A549 (cell line): ENCODE results near the gene RALGPS2. TPM values are rescaled to one million over a fixed set of nuclear protein-coding genes. Genes with fewer than 3 reads are reported as not detected.

ENCODE experiments used
- ATAC-seq, 2 experiments: fragments of 200-7000 bp in 1 of 2; fragments of >200 bp in 1 of 2; cut with Nextera tagmentation in 1 of 2; cut with Tn5 transposase in 1 of 2; 3 replicates each; pipeline versions ENCODE4 v1.8.0 to v1.9.1; 2018 to 2020; ENCODE audit warnings: mild to moderate bottlenecking in 1 of 2, moderate library complexity in 1 of 2
- CTCF ChIA-PET: fragments of 300-600 bp; sonication (Branson Sonifier 250); formaldehyde crosslinking; extraction: SDS; loops from one replicate; lab custom pipeline; 2021; ENCODE audit warnings: antibody characterized with exemption, inconsistent platforms; lab: Yijun Ruan, JAX
- POLR2A ChIA-PET: fragments of 350-600 bp; formaldehyde crosslinking; extraction: SDS; loops from one replicate; lab custom pipeline; 2021; ENCODE audit warnings: antibody characterized with exemption, inconsistent platforms; lab: Yijun Ruan, JAX
- DNase-seq, 2 experiments: peaks; one replicate each; pipeline versions ENCODE4 v3.0.0 to v3.0.0-alpha.2; 2011 to 2016; ENCODE audit warnings: low read depth in 1 of 2, low spot score in 1 of 2
- FAIRE-seq: peaks from 2 replicates; lab custom pipeline; 2011; peaks lifted over from hg19 to GRCh38; lab: Jason Lieb, UNC
- H3K27ac ChIP-seq, 2 experiments: fragments of >200 bp; sonication (Bioruptor Twin); formaldehyde crosslinking; 3 replicates each; pipeline ENCODE4 v1.5.1; 2016 to 2017
- H3K4me1 ChIP-seq: fragments of >200 bp; sonication (Bioruptor Twin); formaldehyde crosslinking; 3 replicates; pipeline ENCODE4 v1.6.1; 2016
- H3K4me2 ChIP-seq: fragments of >200 bp; sonication (Bioruptor Twin); formaldehyde crosslinking; 3 replicates; pipeline ENCODE4 v1.6.1; 2016
- H3K4me3 ChIP-seq: fragments of >200 bp; sonication (Bioruptor Twin); formaldehyde crosslinking; 3 replicates; pipeline ENCODE4 v1.5.1; 2016
- H3K9me3 ChIP-seq: fragments of >200 bp; sonication (Bioruptor Twin); formaldehyde crosslinking; 3 replicates; pipeline ENCODE4 v1.6.1; 2016
- ATOH8 ChIP-seq: fragments of 250-450 bp; sonication (Bioruptor Pico); IDR thresholded peaks from 2 replicates; pipeline ENCODE4 v1.5.0; 2020; ENCODE audit warnings: low read depth, mild to moderate bottlenecking, moderate library complexity
- BCL3 ChIP-seq: fragments of >200 bp; sonication (Bioruptor Twin); formaldehyde crosslinking; IDR thresholded peaks from 3 replicates; pipeline ENCODE4 v1.6.1; 2016
- BHLHE40 ChIP-seq: IDR thresholded peaks from 2 replicates; pipeline ENCODE4 v1.6.1; 2012; ENCODE audit warnings: low read depth, low read length, inconsistent platforms
- CBX2 ChIP-seq: fragments of 200-600 bp; sonication (generic); IDR thresholded peaks from 2 replicates; pipeline ENCODE4 v1.6.1; 2016; ENCODE audit warnings: low read depth, mild to moderate bottlenecking, borderline replicate concordance
- CBX8 ChIP-seq: fragments of 200-600 bp; sonication (generic); IDR thresholded peaks from 2 replicates; pipeline ENCODE4 v1.6.1; 2016
- CEBPB ChIP-seq, 2 experiments: fragments of >200 bp in 1 of 2; sonication (Bioruptor Twin) in 1 of 2; formaldehyde crosslinking in 1 of 2; IDR thresholded peaks; 2 replicates each; pipeline ENCODE4 v1.6.1; 2012 to 2016
- EHF ChIP-seq: fragments of 250-450 bp; sonication (Bioruptor Pico); IDR thresholded peaks from 2 replicates; pipeline ENCODE4 v1.5.0; 2020; ENCODE audit warnings: mild to moderate bottlenecking
- EP300 ChIP-seq, 2 experiments: fragments of >200 bp; sonication (Bioruptor Twin); formaldehyde crosslinking; IDR thresholded peaks; 2 replicates in 1 of 2; 3 replicates in 1 of 2; pipeline ENCODE4 v1.6.1; 2016 to 2017
- ESRRA ChIP-seq: fragments of 150-350 bp; IDR thresholded peaks from 2 replicates; pipeline ENCODE4 v1.6.1; 2014; ENCODE audit warnings: mild to moderate bottlenecking, low read length, borderline replicate concordance
- FOSL2 ChIP-seq, 2 experiments: fragments of 450-650 bp in 1 of 2; fragments of >200 bp in 1 of 2; sonication (Bioruptor Twin) in 1 of 2; formaldehyde crosslinking; IDR thresholded peaks; 2 replicates each; pipeline versions ENCODE4 v1.5.0 to v1.6.1; 2016 to 2020; ENCODE audit warnings: mild to moderate bottlenecking in 1 of 2, moderate library complexity in 1 of 2
- FOXS1 ChIP-seq: fragments of 250-450 bp; sonication (Bioruptor Pico); IDR thresholded peaks from 2 replicates; pipeline ENCODE4 v1.5.0; 2020; ENCODE audit warnings: mild to moderate bottlenecking, moderate library complexity
- HDAC2 ChIP-seq: fragments of 200-600 bp; sonication (generic); IDR thresholded peaks from 2 replicates; pipeline ENCODE4 v1.6.1; 2016
- HES2 ChIP-seq: fragments of >200 bp; sonication (Bioruptor Twin); formaldehyde crosslinking; IDR thresholded peaks from 2 replicates; pipeline ENCODE4 v1.6.1; 2016
- HOXB13 ChIP-seq: fragments of 250-450 bp; sonication (Bioruptor Pico); IDR thresholded peaks from 2 replicates; pipeline ENCODE4 v1.5.0; 2020; ENCODE audit warnings: low read depth, mild to moderate bottlenecking, moderate library complexity
- JUN ChIP-seq, 2 experiments: fragments of >200 bp; sonication (Bioruptor Twin); formaldehyde crosslinking; IDR thresholded peaks; 2 replicates in 1 of 2; 3 replicates in 1 of 2; pipeline ENCODE4 v1.6.1; 2016 to 2017
- JUNB ChIP-seq: fragments of >200 bp; sonication (Bioruptor Twin); formaldehyde crosslinking; IDR thresholded peaks from 2 replicates; pipeline ENCODE4 v1.6.1; 2016
- KDM1A ChIP-seq: fragments of 200-600 bp; sonication (generic); IDR thresholded peaks from 2 replicates; pipeline ENCODE4 v1.6.1; 2016; ENCODE audit warnings: low read depth, mild to moderate bottlenecking
- KDM5A ChIP-seq: fragments of 200-600 bp; sonication (generic); IDR thresholded peaks from 2 replicates; pipeline ENCODE4 v1.6.1; 2016; ENCODE audit warnings: antibody characterized with exemption, mild to moderate bottlenecking
- MYC ChIP-seq: IDR thresholded peaks from 2 replicates; pipeline ENCODE4 v1.6.1; 2012; ENCODE audit warnings: mild to moderate bottlenecking, inconsistent platforms, low read length, improper control_type of control experiment, borderline replicate concordance
- NR3C1 ChIP-seq: fragments of >200 bp; sonication (Bioruptor Twin); formaldehyde crosslinking; IDR thresholded peaks from 3 replicates; pipeline ENCODE4 v1.6.1; 2017
- PBX3 ChIP-seq: IDR thresholded peaks from 2 replicates; pipeline ENCODE4 v1.6.1; 2012
- RARB ChIP-seq: fragments of 250-450 bp; sonication (Bioruptor Pico); IDR thresholded peaks from 2 replicates; pipeline ENCODE4 v1.8.0; 2021; ENCODE audit warnings: mild to moderate bottlenecking, moderate library complexity
- SMC3 ChIP-seq: fragments of >200 bp; sonication (Bioruptor Twin); formaldehyde crosslinking; IDR thresholded peaks from 3 replicates; pipeline ENCODE4 v1.6.1; 2018; ENCODE audit warnings: inconsistent platforms
- SREBF2 ChIP-seq: fragments of 450-650 bp; IDR thresholded peaks from 2 replicates; pipeline ENCODE4 v1.6.1; 2014; ENCODE audit warnings: mild to moderate bottlenecking, moderate library complexity
- TP53 ChIP-seq: fragments of 250-450 bp; sonication (Bioruptor Pico); IDR thresholded peaks from 2 replicates; pipeline ENCODE4 v1.5.0; 2021; ENCODE audit warnings: mild to moderate bottlenecking, moderate library complexity
- USF2 ChIP-seq: fragments of 450-650 bp; IDR thresholded peaks from 2 replicates; pipeline ENCODE4 v1.6.1; 2014; ENCODE audit warnings: antibody characterized with exemption
- ZC3H11A ChIP-seq: fragments of 450-650 bp; IDR thresholded peaks from 2 replicates; pipeline ENCODE4 v1.6.1; 2014; ENCODE audit warnings: antibody characterized with exemption, mild to moderate bottlenecking
- WGBS: methylation state at CpG from one replicate; pipeline ENCODE4 v1.1.6; 2017; ENCODE audit errors: missing lambda C conversion rate; 5-methylcytosine and 5-hydroxymethylcytosine counted together
- polyA plus RNA-seq, 4 experiments: library from polyadenylated mRNA; depleted of rRNA in 3 of 4; stranded (reverse); fragments of >200 nt; fragmentation: RNase III in 1 of 4; extraction: RNeasy Plus Mini Kit Qiagen cat#74134 plus additional on column Dnase treatment in 1 of 4; gene quantifications; 2 replicates in 3 of 4; 3 replicates in 1 of 4; pipeline ENCODE4 v1.2.3, GENCODE V29; 2011 to 2017

RALGPS2 gene
- polyA plus RNA-seq, 2 of the 4 experiments (the other 2 are of a cell fraction): 11.8 to 18.6 TPM

- no peak overlapping the region for H3K4me3 ChIP-seq
- no peak for FAIRE-seq
- H3K4me2 ChIP-seq: no peak overlapping the region
- 73% methylated on average over 10 of the region's 11 CpGs for WGBS
- no peak for DNase-seq
- no peak for TF ChIP-seq FOXS1 (CRISPR knock-in tag)
- TF ChIP-seq ATOH8 (CRISPR knock-in tag): no peak
- no peak for TF ChIP-seq SMC3
- no peak for TF ChIP-seq NR3C1
- no peak for TF ChIP-seq TP53 (CRISPR knock-in tag)
- no peak for TF ChIP-seq HOXB13 (CRISPR knock-in tag)
- TF ChIP-seq MYC: no peak
- no peak for TF ChIP-seq ZC3H11A
- TF ChIP-seq EP300 (IDR thresholded peaks at IDR 0.05): no peak
- TF ChIP-seq SREBF2: no peak
- TF ChIP-seq HDAC2: no peak
- no peak for TF ChIP-seq CBX2
- no peak for TF ChIP-seq KDM1A
- no peak for TF ChIP-seq HES2
- no peak for TF ChIP-seq USF2
- no peak for TF ChIP-seq BHLHE40
- TF ChIP-seq BCL3: no peak
- no peak for TF ChIP-seq EHF (CRISPR knock-in tag)
- no peak for TF ChIP-seq KDM5A
- TF ChIP-seq ESRRA: no peak
- H3K27ac ChIP-seq: no peak overlapping the region
- POLR2A ChIA-PET: no interaction called here
- CTCF ChIA-PET: interaction anchor here (1.1 kb wide), 1 partner anchor 9 kb away, joined by 3 read pairs; no protein-coding TSS in a partner anchor
- no peaks in the 10 kb centered on the region for H3K9me3 ChIP-seq
- no peak for ATAC-seq
- H3K4me1 ChIP-seq: no peaks in the 10 kb centered on the region
Measured at GRCh38 chr1:178941261-178941689, 216.2 kb downstream of the RALGPS2 start.

- no peak for FAIRE-seq
- POLR2A ChIA-PET: no interaction called here
Measured at GRCh38 chr1:178941849-178942248, 216.8 kb downstream of the RALGPS2 start.

More at GRCh38 chr1:178941849-178942248, 216.8 kb downstream of the RALGPS2 start:
- Histone ChIP-seq H3K9me3 (no peaks in the 10 kb centered on the region), H3K4me1 (no peaks in the 10 kb centered on the region), H3K4me2 (no peak overlapping the region), H3K4me3 (no peak overlapping the region), H3K27ac (no peak overlapping the region)
- no peak for DNase-seq
- ATAC-seq: no peak
- CTCF ChIA-PET: interaction anchor here (1.0 to 1.1 kb wide), 2 partner anchors 8 to 440 kb away, joined by 3 read pairs; no protein-coding TSS in a partner anchor
- 86% methylated on average over 14 of the region's 14 CpGs for WGBS
- TF ChIP-seq NR3C1: no peak
- TF ChIP-seq JUNB: no peak
- no peak for TF ChIP-seq FOSL2 (IDR thresholded peaks at IDR 0.05)
- TF ChIP-seq FOSL2 (CRISPR knock-in tag; IDR thresholded peaks at IDR 0.05): no peak
- no peak for TF ChIP-seq TP53 (CRISPR knock-in tag)
- TF ChIP-seq JUN (IDR thresholded peaks at IDR 0.05): no peak
- TF ChIP-seq ESRRA: no peak
- no peak for TF ChIP-seq PBX3
- no peak for TF ChIP-seq SMC3
- TF ChIP-seq RARB (CRISPR knock-in tag): no peak
- TF ChIP-seq CEBPB (IDR thresholded peaks at IDR 0.05): no peak
- TF ChIP-seq CBX8: no peak
- TF ChIP-seq EP300 (IDR thresholded peaks at IDR 0.05): no peak
- no peak for TF ChIP-seq ZC3H11A
